ENCODE results near the gene DDAH2.

- no peak for TF ChIP-seq CTCF (tag by site-specific recombination; IDR thresholded peaks at IDR 0.05)
- no peak for TF ChIP-seq YY1 (tag by site-specific recombination; IDR thresholded peaks at IDR 0.05)
- no peak for TF ChIP-seq ZNF488 (tag by site-specific recombination; IDR thresholded peaks at IDR 0.05)
- no peak for TF ChIP-seq ZNF211 (tag by site-specific recombination; IDR thresholded peaks at IDR 0.05; ENCODE audit: low read depth)
- no peak for TF ChIP-seq ZBTB7A (tag by site-specific recombination; IDR thresholded peaks at IDR 0.05; ENCODE audit: low read depth)
- no peak for TF ChIP-seq ZNF350 (tag by site-specific recombination; IDR thresholded peaks at IDR 0.05)
- TF ChIP-seq ZFP37 (tag by site-specific recombination; IDR thresholded peaks at IDR 0.05) = no peak
- TF ChIP-seq KLF10 (tag by site-specific recombination; IDR thresholded peaks at IDR 0.05) = no peak
- no peak for TF ChIP-seq ZNF138 (tag by site-specific recombination; IDR thresholded peaks at IDR 0.05; ENCODE audit: borderline replicate concordance)
- no peak for TF ChIP-seq SP7 (tag by site-specific recombination; IDR thresholded peaks at IDR 0.05)
- TF ChIP-seq ZXDB (tag by site-specific recombination; IDR thresholded peaks at IDR 0.05) = no peak
- TF ChIP-seq ZIC2 (tag by site-specific recombination; IDR thresholded peaks at IDR 0.05) = no peak
- no peak for TF ChIP-seq ZFP41 (tag by site-specific recombination; IDR thresholded peaks at IDR 0.05; ENCODE audit: borderline replicate concordance)
Observed at GRCh38 chr6:31730631-31731086, 1.6 kb upstream of the DDAH2 start.

Data from HEK293 (cell line).